Heart right ventricle (tissue), 16 donors: ENCODE measurements around the gene CDC42EP2. TPM values are rescaled to one million over a fixed set of nuclear protein-coding genes. Genes with fewer than 3 reads are reported as not detected.

Source experiments
- ATAC-seq, 8 donors: fragments of 200-7000 bp; cut with Tn5 transposase; one replicate each; pipeline ENCODE4 v1.9.1; 2020; ENCODE audit warnings: mild to moderate bottlenecking in 8 of 8, moderate library complexity in 8 of 8, moderate number of reproducible peaks in 1 of 8
- DNase-seq, 2 donors: peaks; one replicate each; pipeline ENCODE4 v3.0.0-alpha.2; 2020
- H3K27ac ChIP-seq, 10 donors: fragments of 200-600 bp; sonication (generic) in 2 of 10; one replicate each; pipeline versions ENCODE4 v1.5.0 to v1.8.0; 2020 to 2022; ENCODE audit warnings: mild to moderate bottlenecking in 3 of 10
- H3K27me3 ChIP-seq, 7 donors: fragments of 200-600 bp; one replicate each; pipeline ENCODE4 v1.8.0; 2021 to 2022; ENCODE audit warnings: mild to moderate bottlenecking in 2 of 7
- H3K36me3 ChIP-seq, 9 donors: fragments of 200-600 bp; sonication (generic) in 1 of 9; one replicate each; pipeline versions ENCODE4 v1.5.0 to v1.8.0; 2020 to 2022; ENCODE audit warnings: mild to moderate bottlenecking in 2 of 9
- H3K4me1 ChIP-seq, 9 donors: fragments of 200-600 bp; sonication (generic) in 1 of 9; one replicate each; pipeline versions ENCODE4 v1.5.0 to v1.8.0; 2020 to 2022; ENCODE audit warnings: mild to moderate bottlenecking in 4 of 9
- H3K4me3 ChIP-seq, 10 donors: fragments of 200-600 bp; sonication (generic) in 2 of 10; one replicate each; pipeline versions ENCODE4 v1.5.0 to v1.8.0; 2020 to 2022; ENCODE audit warnings: mild to moderate bottlenecking in 7 of 10, moderate library complexity in 2 of 10
- H3K9me3 ChIP-seq, 11 donors: fragments of 200-600 bp in 10 of 11; sonication (generic) in 2 of 11; one replicate each; pipeline versions ENCODE4 v1.5.0 to v1.8.0; 2013 to 2022; ENCODE audit warnings: mild to moderate bottlenecking in 2 of 11, control low read depth in 1 of 11, moderate library complexity in 1 of 11
- WGBS, 2 donors: extraction: QIAGEN DNeasy Blood & Tissue Kit; methylation state at CpG; one replicate each; pipeline ENCODE4 v1.1.7; 2013; ENCODE audit warnings: inconsistent platforms in 1 of 2; 5-methylcytosine and 5-hydroxymethylcytosine counted together
- intact Hi-C, 10 donors: fragments of 100-400 bp; cut with DNase I; formaldehyde crosslinking; loops; one replicate each; pipeline versions ENCODE4 v1.11.1 to v1.14.2; 2022
- long read RNA-seq, 3 donors: library from polyadenylated mRNA; unstranded; transcript quantifications; one replicate each; pipeline ENCODE4 v2.0.0, GENCODE V29; 2020 to 2021
- polyA plus RNA-seq, 2 donors: library from polyadenylated mRNA; stranded (reverse); fragments of 200-250 nt; gene quantifications; one replicate each; pipeline ENCODE4 v1.2.3, GENCODE V29; 2013
- total RNA-seq, 10 donors: library from RNA; stranded (reverse); fragmentation: NEBNext Ultra II Directional in 3 of 10; extraction: Animal tissue kit (Norgen Biotek cat#: 25700) in 3 of 10; gene quantifications; one replicate each; pipeline versions ENCODE4 v1.2.1 to v1.2.4, GENCODE V29; 2021 to 2023
- TF ChIP-seq, protein P1 (sequence below), 9 donors: fragments of 200-600 bp; sonication (generic) in 2 of 9; IDR thresholded peaks; one replicate each; pipeline versions ENCODE4 v1.5.0 to v1.8.0; 2021 to 2022; ENCODE audit warnings: antibody characterized with exemption in 9 of 9, mild to moderate bottlenecking in 5 of 9, moderate library complexity in 1 of 9
- donor health status: Arrhythmogenic right ventricular cardiomyopathy.
- donor health status: ischemic (EF 13 %, LVEDD 7.1; RV severe dilation, severe dysfunction).
- donor health status: healthy with polysubstance abuse.
- donor health status: DM: no; HTN: yes; CAD: no.
- donor health status: DM: no; HTN: no; CAD: no.
- donor health status: ischemic (EF 25% LVEDD 6.9; RV normal size, moderate dysfunction).
- donor health status: ischemic (EF 25% LVEDD 5.7; RV mildly dilated, moderate dysfunction).
- donor health status: healthy.
- donor health status: DM: yes; HTN: yes; CAD: no.
- donor health status: Ischemic cardiomyopathy.
- donor health status: ischemic (EF 35%, LVEDD 5.7; RV mildly dilated, moderate dysfunction).
- donor health status: nonischemic (EF 11% LVEDD 7.7; RV severe dilation, severe dysfunction).
- donor health status: DM: yes; HTN: yes; CAD: no.
- donor health status: PGD.
- donor health status: ischemic (EF 29% LVEDD 5.4; RV normal size, mild dysfunction).
- donor health status: nonischemic (EF 23%, LVEDD 6.1; RV moderate dilation, normal function).

Gene CDC42EP2, protein sequence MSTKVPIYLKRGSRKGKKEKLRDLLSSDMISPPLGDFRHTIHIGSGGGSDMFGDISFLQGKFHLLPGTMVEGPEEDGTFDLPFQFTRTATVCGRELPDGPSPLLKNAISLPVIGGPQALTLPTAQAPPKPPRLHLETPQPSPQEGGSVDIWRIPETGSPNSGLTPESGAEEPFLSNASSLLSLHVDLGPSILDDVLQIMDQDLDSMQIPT
- total RNA-seq = 10 to 100 TPM in 4 of 10 donors, 1 to 10 TPM in 6; 3.9 to 21.9 (median 9.0) TPM
- 10 to 100 TPM; 13.2 to 21.1 TPM for polyA plus RNA-seq
- long read RNA-seq, donor 1, partial matches to known transcripts = 0 of 8 reads
- long read RNA-seq, donor 1, other reads (novel, unspliced or antisense) = 5 of 8 reads
- long read RNA-seq, donor 2, transcript CDC42EP2-201 (2 exons, 2,023 nt) = major isoform, 6 of 6 reads
- long read RNA-seq, donor 2, partial matches to known transcripts = 0 of 6 reads
- long read RNA-seq, donor 2, other reads (novel, unspliced or antisense) = 0 of 6 reads
- long read RNA-seq, donor 3, transcript CDC42EP2-201 (2 exons, 2,023 nt) = major isoform, 34 of 70 reads
- long read RNA-seq, donor 3, partial matches to known transcripts = 0 of 70 reads
- long read RNA-seq, donor 3, other reads (novel, unspliced or antisense) = 36 of 70 reads

DNA sequence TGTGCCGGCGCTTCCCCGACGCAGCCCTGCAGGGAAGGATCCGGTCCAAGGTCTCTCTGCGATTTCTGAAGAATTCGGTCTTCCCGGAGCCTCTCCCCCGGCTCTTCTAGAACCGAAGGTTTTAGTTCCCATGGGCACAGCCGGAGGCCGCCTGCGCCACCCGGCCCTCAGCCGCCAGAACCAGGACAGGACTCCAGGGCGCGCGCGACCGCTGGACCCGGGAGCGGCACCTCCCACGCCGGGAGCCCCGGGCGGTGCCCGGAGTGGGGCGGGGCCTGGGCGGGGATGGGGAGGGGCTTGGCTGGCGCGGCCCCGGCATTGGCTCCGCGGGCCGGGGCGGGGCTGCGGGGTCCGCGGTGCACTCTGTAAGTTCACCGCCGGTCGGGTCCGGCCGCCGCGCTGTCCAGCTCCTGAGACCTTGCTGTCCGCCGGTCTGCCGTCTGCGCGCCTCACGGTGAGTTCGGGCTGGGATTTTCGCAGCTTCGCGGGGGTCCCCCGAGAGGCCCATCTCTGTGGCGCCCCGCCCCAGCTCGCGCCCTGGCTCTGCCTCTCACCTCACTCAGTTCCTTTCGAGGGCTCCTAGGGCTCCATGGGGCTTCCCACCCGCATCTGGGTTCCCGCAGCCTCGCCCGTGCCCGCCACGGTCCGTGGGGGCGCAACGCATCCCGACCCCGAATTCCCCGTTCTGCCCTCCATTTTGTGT lies at the start of gene CDC42EP2:
CDC42EP2 (plus strand) TSS at position 366 of the 703 bp plus-strand sequence. CDS start 6,033 bp downstream, outside the sequence.
- intact Hi-C loops = loop anchor here in 8 of 10 donors (1.0 to 5.0 kb wide), 5 partner anchors 14 to 87 kb away; no protein-coding TSS in a partner anchor
- peaks cover 0 to 7% (median 0%) of the 10 kb centered on the region in 9 donors for H3K36me3 ChIP-seq
- H3K4me3 ChIP-seq = peak within 1 kb of the TSS; percentile 83 to 100 (median 95)
- peaks cover 5 to 83% (median 62%) of the 10 kb centered on the region in 9 donors for H3K4me1 ChIP-seq
- peaks cover 0 to 10% (median 0%) of the 10 kb centered on the region in 7 donors for H3K27me3 ChIP-seq
- peak within 1 kb of the TSS; percentile 87 to 99 (median 96) for H3K27ac ChIP-seq
- peak; percentile 87 to 97 (median 88) for ATAC-seq
- WGBS, 2 donors = 1% methylated on average over 61 to 74 of the region's 74 CpGs
- no peaks in the 10 kb centered on the region for H3K9me3 ChIP-seq
- TF ChIP-seq, protein P1, sequence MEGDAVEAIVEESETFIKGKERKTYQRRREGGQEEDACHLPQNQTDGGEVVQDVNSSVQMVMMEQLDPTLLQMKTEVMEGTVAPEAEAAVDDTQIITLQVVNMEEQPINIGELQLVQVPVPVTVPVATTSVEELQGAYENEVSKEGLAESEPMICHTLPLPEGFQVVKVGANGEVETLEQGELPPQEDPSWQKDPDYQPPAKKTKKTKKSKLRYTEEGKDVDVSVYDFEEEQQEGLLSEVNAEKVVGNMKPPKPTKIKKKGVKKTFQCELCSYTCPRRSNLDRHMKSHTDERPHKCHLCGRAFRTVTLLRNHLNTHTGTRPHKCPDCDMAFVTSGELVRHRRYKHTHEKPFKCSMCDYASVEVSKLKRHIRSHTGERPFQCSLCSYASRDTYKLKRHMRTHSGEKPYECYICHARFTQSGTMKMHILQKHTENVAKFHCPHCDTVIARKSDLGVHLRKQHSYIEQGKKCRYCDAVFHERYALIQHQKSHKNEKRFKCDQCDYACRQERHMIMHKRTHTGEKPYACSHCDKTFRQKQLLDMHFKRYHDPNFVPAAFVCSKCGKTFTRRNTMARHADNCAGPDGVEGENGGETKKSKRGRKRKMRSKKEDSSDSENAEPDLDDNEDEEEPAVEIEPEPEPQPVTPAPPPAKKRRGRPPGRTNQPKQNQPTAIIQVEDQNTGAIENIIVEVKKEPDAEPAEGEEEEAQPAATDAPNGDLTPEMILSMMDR (IDR thresholded peaks at IDR 0.05) = peak in 1 of 9 donors; percentile 18
- peak; percentile 86 to 93 for DNase-seq

DNA sequence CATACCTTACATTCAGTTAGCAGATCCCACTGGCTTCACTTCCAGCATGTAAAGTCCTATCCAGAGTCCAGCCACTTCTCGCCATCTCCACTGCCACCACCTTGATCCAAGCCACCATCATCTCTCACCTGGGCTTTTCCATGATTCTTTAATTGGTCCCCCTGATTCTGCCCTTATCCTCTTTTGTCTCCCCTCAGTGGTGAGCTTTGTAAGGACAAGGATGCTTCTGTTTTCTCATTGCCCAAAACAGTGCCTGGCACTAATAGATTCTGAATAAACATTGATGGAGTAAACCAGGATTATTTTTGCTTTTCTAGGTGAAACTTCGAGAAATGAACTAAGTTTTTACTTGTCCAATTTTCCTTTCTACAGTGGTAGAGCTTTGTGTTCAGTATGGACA lies 48.5 kb upstream of the CDC42EP2 start:
- TF ChIP-seq, protein P1 (IDR thresholded peaks at IDR 0.05) = peak in 2 of 9 donors; percentile 29 to 36
- no peaks in the 10 kb centered on the region for H3K9me3 ChIP-seq
- ATAC-seq = no peak
- no peak overlapping the region for H3K4me3 ChIP-seq
- 87 to 94% methylated on average over 2 of the region's 2 CpGs for WGBS, 2 donors
- no peak for DNase-seq
- H3K27me3 ChIP-seq = no peaks in the 10 kb centered on the region
- intact Hi-C loops = no loop called here
- no peak overlapping the region for H3K27ac ChIP-seq
- H3K4me1 ChIP-seq = peaks cover 4 to 18% (median 11%) of the 10 kb centered on the region in 9 donors
- peaks cover 0 to 52% (median 12%) of the 10 kb centered on the region in 9 donors for H3K36me3 ChIP-seq

DNA sequence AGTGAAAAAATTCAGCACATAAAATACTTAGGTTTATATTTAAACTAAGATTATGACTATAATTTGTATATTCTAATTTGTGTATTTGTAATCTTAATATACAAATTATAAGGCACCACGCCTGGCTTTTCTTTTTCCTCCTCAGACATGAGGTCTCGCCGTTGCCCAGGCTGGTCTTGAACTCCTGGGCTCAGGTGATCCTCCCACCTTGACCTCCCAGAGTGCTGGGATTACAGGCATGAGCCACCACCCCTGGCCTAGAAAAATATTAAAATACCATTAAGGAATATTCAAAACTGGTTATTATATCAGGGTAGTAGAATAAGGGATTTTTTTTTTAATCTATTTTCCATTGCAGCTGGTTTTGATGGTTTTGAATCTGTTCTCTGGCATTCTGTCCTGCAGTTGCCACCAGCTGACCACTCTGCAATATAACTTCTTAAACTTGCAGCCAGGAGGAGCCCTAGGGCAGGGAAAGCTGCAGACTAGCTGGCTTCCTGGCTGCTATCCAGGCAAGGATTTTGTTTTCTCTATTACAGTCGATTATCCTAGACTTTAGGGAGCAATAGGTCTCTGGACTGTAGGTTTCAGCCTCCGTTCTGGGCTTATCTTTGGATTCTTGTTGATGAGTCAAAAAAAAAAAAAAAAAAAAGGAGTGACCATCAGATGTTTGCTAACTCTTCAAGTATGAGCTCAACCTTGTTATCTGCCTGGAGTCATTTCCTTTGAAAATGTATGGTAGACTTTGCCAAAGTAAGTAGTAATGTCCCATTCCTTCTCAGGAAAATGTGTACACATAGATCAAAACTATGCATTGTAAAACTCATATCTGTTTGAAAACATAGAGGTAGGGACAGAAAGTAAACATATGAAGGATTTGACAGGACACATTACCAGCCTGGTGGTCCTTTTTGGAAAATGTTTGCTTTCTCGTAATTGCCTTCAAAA lies 39.7 kb upstream of the CDC42EP2 start:
- Histone ChIP-seq H3K4me1 (peaks cover 0 to 34% (median 15%) of the 10 kb centered on the region in 9 donors), H3K27me3 (no peaks in the 10 kb centered on the region), H3K4me3 (peak overlapping the region in 1 of 10 donors; percentile 33), H3K36me3 (peaks cover 0 to 47% (median 12%) of the 10 kb centered on the region in 9 donors), H3K27ac (peak overlapping the region in 9 of 10 donors; percentile 11 to 74 (median 52)), H3K9me3 (no peaks in the 10 kb centered on the region)
- 36 to 40% methylated on average over 6 of the region's 6 CpGs for WGBS, 2 donors
- DNase-seq (peak; percentile 47 to 92), ATAC-seq (peak; percentile 85 to 93 (median 90))
- TF ChIP-seq, protein P1 (IDR thresholded peaks at IDR 0.05) = peak; percentile 63 to 93 (median 82)
- intact Hi-C loops = loop anchor here in 8 of 10 donors (1.0 to 10.0 kb wide), 7 partner anchors 40 to 240 kb away; partner anchors contain the start of genes CDC42EP2 (in 2 of the 8) and DPF2 (in 2 of the 8)
